Omental fat pad (tissue), 4 donors: ENCODE data around the gene DHX34. TPM values are rescaled to one million over a fixed set of nuclear protein-coding genes. Genes with fewer than 3 reads are reported as not detected.

Experiments
- ATAC-seq: fragments of 150-250 bp; one replicate; pipeline ENCODE4 v1.9.1; 2016; ENCODE audit warnings: mild to moderate bottlenecking, moderate library complexity; ENCODE audit not compliant: low FRiP score
- DNase-seq: peaks from one replicate; pipeline ENCODE4 v3.0.0-alpha.2; 2019; ENCODE audit warnings: low spot score
- CTCF ChIP-seq, 3 donors: fragments of 450-650 bp; IDR thresholded peaks; one replicate each; pipeline ENCODE4 v1.5.1; 2016 to 2017; ENCODE audit warnings: antibody characterized with exemption in 3 of 3, mild to moderate bottlenecking in 3 of 3, moderate library complexity in 2 of 3
- total RNA-seq, 4 donors: library from RNA; depleted of rRNA; stranded (reverse); fragments of >200 nt; gene quantifications; one replicate each; pipeline ENCODE4 v1.1.0, GENCODE V29; 2016

DHX34 gene
- total RNA-seq, 4 donors from 2014 or later, result 9.5 to 22.2 (median 14.7) TPM

DNA sequence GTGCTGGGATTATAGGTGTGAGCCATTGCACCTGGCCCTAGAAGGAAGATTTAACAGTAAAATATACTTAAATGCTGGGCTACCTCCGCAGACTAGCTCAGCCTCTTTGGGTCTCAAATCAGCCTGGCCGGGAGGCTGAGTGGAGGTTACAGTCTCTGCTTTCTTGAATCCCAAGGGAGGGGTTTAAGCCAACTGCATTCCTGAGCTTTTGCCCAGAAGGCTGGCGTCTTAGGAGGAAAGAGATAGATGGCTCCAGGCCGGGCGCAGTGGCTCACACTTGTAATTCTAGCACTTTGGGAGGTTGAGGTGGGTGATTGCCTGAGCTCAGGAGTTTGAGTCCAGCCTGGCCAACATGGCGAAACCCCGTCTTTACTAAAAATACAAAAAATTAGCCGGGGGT is 40.1 kb upstream of the DHX34 start:
- ATAC-seq (no peak), DNase-seq (no peak)
- no peak for TF ChIP-seq CTCF (IDR thresholded peaks at IDR 0.05)

- ATAC-seq, result peak; percentile 25
- TF ChIP-seq CTCF (IDR thresholded peaks at IDR 0.05), result no peak
- no peak for DNase-seq
Observed at GRCh38 chr19:47309608-47310007, 39.5 kb upstream of the DHX34 start, which contains the start of gene C5AR1. Gene C5AR1, plus strand, starts transcription at chr19:47309861. Its CDS starts 35 bp downstream, at chr19:47309896.

GRCh38 chr19:47310323-47310722 is 38.8 kb upstream of the DHX34 start:
- DNase-seq (no peak), ATAC-seq (no peak)

DNA sequence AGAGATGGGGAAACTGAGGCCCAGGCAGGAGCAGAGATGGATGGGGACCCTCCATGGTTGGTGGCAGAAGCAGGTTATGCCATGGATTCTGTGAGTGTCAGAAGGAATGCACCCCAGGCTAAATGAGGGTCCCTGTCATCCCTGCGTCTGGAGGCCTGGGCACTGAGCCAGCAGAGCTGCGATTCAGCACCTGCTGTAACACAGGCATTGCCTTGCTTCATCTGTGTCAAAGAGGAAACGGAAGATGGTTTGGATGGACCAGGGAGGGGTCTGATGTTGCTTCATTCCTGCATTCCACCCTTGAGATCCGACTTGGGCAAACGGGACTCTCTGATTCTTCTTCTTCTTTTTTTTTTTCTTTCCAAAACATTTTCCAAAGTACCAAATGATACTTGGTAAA is 38.3 kb upstream of the DHX34 start:
- no peak for TF ChIP-seq CTCF (IDR thresholded peaks at IDR 0.05)
- ATAC-seq (no peak), DNase-seq (no peak)

More at GRCh38 chr19:47310323-47310722, 38.8 kb upstream of the DHX34 start:
- TF ChIP-seq CTCF (IDR thresholded peaks at IDR 0.05), result no peak

GRCh38 chr19:47312366-47313006 is 36.6 kb upstream of the DHX34 start:
- no peak for DNase-seq

GRCh38 chr19:47313754-47314295 is 35.3 kb upstream of the DHX34 start:
- TF ChIP-seq CTCF (IDR thresholded peaks at IDR 0.05), result no peak
- DNase-seq, result no peak
- no peak for ATAC-seq

More at GRCh38 chr19:47312366-47313006, 36.6 kb upstream of the DHX34 start:
- TF ChIP-seq CTCF (IDR thresholded peaks at IDR 0.05), result no peak
- ATAC-seq, result no peak
